NCI-H2107 treated with DMSO at 0.1 percent for 48 hours (cell line): ENCODE data around the gene GMDS.

ENCODE experiments used
- DNase-seq: peaks from one replicate; lab custom pipeline; 2025; ENCODE audit not compliant: unreplicated experiment; lab: John Stamatoyannopoulos, UW

The GMDS gene

DNA sequence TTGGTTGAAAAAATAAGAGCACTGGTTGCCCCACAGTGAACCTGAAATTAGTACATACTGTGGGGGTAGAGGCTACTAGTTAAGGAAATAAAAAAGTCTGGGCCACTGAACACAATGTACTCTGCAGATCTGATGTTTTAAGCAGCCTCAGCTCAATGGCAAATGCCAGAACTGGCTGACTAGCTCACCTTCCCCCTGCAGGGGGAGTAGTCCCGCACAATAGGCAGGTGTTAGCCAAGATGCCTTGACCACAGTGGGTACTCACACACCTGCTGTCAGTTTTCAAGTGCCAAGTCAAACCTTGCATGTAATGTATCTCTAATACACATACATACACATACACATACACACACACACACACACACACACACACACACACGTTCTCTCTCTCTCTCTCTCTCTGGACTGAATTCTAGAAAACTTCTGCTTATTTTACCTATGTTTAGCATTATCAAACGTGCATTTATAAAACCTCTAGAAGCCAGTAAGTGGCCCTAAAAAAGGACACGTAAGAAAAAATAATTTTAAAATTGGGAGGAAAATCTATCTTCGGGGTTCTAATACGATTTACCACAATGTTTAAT is 36.1 kb downstream of the GMDS start:
- DNase-seq = peak; percentile 37

DNA sequence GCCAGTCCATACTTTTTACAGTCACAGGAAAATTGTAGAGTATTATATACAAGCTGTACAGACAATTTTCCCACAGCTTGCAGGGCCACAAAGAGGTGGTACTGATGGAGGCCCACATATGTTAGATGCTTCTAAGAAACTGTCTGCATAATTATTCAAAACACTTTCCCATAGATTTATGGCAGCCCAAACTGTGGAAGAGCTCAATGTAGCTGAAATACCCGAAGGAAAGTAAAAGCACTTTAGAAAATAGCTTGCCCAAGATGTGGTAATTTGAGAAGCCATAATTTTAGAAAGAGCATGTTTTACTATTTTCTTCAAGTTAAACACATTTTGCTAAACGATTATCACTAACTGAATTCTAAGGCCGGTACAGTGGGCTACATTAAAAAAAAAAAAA is 36.9 kb downstream of the GMDS start:
- DNase-seq = no peak

DNA sequence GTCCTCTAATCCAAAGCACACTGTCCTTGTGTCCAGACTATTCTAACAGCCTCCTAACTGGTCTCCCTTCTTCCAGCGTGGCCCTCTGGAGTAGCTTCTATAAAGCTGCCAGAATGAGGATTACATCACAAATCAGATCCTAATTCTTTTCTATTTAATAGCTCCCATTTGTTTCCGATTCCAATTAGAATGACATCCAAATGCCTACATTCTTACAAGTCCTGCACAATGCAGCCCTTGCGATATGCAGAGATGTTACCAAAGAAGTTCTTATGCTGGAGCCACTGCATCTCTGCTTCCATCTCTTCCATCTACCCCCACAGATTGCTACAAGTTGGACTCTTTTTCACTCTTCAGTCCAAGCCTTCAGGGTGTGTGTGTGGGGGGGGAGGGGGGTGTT is 40.0 kb downstream of the GMDS start:
- DNase-seq = no peak

DNA sequence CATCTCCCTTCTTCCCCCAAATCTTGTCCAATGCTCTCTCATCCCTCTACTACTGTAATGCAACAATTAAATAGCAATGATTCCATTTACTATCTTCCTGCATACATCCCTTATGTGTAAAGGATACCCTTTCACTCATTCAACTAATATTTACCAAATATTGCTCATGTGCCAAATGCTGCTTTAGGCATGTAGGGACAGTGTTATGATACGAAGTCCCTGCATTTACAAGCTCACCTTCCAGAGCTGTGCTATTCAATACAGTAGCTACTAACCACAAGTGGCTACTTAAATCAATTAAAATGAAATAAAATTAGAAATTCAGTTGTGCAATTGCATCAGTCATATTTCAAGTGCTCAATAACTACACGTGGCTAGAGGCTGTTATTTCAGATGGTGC is 41.1 kb downstream of the GMDS start:
- no peak for DNase-seq

DNA sequence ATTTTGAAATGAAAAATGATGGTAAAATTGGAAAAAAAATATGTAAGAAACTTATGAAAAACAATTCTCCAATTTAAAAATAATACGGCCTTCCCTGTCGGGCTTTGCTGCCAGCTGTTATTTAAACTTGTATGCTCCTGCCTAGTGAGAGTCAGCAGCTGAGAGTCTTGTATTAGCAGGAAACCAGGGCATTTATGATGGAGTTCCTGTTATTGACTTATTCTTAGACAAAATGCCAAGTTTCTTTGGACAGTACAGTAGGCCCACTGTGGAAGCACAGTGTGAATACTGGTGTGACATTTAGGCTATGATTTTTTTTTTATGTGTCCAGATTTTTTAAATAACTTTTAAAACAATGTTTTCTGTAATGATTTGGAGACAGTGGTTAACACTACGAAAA is 42.1 kb downstream of the GMDS start:
- no peak for DNase-seq

DNA sequence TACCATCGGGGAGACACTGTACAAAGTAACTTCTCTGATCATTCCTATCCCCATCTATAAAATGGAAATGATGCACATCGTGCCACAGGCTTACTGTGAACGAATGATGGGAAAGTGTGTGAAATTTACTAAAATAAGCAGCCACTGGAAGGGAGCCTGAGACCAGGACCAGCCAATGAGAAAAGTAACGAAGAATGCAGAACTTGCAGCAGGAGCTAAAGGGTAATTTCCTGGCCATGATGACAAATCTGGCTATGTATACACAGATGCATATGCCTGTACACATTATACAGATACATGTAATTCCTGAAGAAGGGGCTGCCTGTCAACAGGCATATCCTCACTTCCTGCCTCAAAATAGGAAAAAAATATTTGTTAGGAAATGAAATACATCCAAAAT is 47.4 kb downstream of the GMDS start:
- no peak for DNase-seq

DNA sequence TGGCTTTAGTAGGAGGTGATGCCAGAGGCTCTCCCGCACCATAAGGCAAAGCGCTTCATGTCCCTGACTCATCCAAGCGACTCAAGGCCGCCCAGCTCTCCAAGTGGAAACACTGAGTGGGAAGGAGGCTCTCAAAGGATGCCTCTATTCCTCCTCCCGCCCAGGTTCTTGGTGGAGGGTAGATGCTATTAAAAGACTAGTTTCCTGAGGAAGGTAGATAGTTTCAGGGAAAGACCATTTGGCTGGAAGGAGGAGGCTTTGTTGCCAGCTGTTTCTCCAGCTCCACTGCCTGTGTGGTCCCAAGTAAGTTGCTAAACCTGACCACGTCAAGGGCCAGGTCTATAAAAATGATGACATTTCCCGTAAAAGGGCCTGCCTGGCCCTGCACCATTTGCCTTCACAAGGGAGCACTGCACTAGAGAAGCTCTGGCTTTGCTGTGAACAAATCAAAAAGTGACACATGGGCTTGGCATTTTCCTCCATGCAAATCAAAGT is 48.2 kb downstream of the GMDS start:
- DNase-seq = no peak

DNA sequence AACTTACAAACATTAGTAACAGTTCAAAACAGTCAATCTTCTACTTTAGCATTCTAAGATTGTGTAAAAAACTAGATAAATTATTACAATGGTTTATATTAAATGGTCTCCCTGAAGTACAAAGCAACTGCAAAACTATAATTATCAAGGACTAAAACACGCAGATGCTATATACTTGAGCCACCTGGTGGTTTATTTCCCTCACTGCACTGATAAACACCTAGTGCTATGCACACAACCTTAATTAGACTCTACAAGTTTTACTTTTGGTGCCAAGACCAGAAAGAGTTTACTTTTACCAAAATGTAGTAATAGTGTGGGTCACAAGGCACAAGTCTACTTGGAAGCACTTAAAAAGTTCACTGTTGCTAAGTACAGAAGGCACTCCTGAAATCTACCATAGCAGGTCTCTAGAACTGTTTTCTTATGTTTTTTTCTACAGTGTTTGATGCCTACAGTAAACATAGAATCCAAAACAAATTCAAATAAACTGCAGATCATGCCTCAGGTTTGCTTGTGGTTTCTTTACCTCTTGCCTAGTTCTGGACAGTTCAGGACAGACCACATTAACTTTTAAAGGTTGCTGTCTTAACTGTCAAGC is 49.2 kb downstream of the GMDS start:
- peak; percentile 27 for DNase-seq

DNA sequence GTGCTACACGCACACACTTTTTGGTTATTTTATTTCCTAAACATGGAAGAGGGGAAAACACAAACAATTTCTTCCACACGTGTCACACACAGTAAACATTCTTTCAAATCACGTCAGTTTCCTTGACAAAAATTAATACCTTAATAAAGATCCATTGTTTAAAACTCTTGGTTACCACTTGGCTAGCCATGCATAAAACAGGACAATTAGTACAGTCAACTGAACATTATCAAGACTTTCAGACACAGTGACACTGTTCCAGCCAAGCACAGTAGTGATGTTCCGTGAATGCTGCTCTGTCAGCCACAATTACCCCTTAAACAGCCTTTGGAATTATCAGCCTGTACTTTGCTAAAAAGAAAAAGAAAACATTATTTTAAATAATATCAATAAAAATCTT is 50.8 kb downstream of the GMDS start:
- no peak for DNase-seq

DNA sequence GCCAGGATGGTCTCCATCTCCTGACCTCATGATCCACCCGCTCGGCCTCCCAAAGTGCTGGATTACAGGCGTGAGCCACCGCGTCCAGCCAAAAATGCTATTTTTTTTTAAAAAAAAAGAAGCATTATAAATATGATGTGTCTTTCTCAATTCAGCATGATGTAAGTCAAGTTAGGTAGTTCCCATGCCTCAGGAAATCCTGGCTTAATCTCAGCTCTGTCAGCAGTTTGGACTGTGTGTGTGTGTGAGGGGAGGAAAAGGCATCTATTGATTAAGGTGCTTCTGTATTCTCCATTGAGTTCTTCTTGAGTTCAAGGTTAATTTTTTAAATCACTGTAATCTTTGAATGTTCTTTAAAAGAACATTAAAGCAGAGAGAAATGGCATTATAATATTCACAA is 51.5 kb downstream of the GMDS start:
- no peak for DNase-seq

DNA sequence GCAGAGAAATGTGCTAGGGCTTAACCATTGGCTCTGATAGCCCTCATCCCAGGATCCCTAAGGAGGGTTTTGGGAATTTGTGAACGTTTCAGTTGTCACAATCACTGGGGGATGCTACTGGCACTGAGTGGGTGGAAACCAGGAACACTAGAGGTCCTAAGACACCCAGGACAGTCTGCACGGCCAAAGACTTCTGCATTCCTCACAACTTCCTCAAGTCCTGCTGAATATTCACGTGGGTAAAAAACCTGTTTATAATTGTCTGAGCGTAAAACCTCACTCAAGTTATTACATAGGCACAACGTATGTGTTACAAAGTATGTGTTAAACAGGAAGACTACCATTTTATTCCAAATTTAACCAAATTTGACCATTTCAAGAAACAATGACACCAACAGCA is 52.4 kb downstream of the GMDS start:
- no peak for DNase-seq

DNA sequence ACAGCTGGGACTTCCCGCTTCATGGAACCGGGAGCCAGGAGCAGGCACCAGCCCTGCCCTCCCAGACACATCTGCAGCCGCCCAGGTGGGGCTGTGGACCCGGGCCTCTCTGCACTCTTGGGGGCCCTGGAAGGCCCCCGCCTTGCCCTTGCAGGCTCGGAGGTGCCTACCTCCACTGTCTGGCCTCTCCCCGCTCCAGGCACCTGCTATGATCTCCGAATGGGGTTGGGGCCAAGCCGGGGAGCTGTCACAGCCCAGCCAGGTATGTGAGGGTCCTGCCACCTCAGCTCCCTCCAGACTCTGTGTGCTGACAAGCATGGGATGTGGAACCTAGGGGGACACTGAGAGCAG is 54.0 kb downstream of the GMDS start:
- no peak for DNase-seq

DNA sequence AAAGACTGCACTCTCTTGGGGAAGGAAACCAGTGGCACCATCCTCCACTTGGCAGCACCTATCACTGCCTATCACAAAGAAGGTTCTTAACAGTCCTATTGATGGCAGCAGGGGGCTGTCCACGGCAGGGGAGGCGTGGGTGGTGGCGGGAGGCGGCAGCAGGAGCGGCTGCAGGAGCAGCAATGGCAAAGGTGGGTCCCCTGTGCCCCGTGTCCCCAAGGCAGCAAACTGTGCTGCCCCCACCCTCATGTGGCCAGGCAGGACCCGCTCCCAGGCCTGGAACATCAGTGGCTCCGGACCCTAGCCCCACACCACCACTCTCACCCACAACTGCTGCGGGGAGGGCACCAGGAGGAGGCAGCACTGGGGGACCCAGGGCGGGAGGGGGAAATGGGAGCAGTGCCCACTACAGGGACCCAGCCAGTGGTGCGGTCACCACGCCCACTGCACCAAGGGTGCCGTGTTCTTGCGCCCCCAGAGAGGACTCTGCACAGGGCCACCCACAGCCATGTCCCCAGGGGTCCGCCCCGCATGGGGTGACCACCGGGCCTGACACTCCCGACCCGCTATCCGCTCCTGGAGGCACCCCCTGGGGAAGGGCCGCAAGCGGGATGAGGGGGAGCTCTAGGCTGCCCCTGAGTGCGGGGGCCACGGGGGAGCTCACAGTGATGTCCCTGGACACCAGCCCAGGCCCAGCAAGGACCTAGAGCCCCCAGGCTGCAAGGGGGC is 54.6 kb downstream of the GMDS start:
- DNase-seq = no peak

DNA sequence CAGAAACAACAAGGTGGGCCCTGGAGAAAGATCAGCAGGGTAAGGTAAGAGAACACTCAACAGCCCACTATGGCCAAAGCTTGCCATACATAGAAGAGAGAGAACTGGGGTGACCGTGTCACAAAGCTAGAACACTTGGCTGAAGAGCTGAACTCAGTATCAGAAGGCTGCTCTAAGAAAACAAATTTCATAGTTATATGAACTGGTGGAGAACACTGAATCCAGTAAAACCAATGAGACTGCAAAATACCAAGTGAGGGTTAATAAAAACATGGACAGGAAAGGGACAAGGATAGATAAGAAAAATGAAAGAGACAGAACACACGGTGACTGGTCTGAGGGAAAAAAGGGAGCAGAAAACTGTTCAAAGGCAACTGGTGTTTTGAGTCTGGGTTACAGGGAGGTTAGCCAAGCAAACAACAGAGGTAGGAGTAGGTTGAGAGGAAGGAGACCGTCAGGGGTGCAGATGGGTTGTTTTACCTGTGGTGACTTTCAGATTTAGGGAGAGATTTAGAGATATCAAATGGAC is 56.5 kb downstream of the GMDS start:
- DNase-seq = no peak

DNA sequence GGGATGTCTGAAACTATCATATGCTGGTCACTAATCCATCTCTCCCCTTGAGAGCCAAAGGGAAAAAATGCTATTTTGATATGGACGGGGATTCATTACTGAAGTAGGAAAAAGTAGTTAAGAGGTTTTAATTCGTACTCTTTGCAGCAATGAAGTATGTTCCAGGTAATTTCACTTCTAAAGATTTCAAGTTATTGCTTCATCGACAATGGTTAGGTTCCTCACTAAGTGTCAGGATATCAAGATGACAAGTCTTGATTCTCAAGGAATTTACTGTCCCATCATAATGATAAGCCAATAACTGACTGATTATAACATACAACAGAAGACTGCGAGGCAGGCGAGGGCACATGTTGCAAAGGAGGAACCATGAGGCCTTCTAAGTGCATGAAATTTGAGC is 57.0 kb downstream of the GMDS start:
- DNase-seq = no peak

DNA sequence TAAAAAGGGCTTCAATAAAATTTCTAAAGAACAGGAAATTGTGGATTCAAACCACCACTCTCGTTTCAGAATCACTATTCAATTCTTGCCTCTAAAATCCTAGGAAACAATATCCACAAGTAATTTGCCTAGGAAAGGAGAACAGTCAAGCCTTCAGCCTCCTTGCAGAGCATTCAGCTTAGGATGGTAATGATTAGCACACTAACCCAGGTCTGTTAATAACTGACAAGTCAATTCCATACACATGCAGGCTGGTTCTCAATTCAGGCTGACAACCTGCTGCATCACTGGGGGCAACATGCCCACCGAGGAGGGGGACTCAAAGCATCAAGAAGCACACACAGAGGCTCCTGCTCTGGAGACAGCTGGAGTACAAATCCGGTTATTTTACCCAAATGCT is 57.6 kb downstream of the GMDS start:
- no peak for DNase-seq

DNA sequence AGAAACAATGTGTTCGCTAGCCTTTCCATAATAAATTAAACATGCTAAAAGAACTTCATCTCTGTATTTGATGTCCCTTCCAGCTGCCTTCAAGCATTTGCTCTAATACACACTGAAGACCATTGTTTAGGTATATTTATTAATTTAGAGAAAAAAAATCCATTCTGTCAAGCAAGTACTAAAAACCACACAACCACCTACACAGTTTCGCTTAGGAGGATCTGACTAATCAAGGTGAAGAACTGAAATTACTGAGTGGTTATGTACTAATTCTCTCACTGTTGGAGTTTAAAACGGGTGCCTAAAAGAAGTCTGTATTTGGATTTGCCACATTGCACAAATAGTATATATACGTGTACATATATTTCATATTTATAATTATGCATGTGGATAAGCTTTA is 58.9 kb downstream of the GMDS start:
- no peak for DNase-seq

DNA sequence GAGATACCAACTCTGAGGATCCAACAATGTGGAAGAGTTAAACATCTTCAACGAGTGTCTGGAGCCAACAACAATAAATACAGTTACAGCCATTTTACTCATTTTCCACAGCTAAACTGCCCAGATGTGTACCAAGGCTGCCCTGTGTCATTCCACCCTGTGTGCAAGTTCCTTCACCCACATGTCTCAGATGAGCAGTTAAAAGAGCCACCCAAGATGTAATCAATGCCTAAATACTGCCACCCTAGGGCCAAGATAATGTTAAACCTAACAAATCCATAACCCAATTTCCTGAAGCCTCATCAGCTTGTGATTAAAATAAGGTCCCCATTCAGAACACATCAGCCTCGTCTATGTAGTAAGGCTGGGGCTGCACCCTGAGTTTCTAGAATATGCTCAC is 59.9 kb downstream of the GMDS start:
- no peak for DNase-seq

DNA sequence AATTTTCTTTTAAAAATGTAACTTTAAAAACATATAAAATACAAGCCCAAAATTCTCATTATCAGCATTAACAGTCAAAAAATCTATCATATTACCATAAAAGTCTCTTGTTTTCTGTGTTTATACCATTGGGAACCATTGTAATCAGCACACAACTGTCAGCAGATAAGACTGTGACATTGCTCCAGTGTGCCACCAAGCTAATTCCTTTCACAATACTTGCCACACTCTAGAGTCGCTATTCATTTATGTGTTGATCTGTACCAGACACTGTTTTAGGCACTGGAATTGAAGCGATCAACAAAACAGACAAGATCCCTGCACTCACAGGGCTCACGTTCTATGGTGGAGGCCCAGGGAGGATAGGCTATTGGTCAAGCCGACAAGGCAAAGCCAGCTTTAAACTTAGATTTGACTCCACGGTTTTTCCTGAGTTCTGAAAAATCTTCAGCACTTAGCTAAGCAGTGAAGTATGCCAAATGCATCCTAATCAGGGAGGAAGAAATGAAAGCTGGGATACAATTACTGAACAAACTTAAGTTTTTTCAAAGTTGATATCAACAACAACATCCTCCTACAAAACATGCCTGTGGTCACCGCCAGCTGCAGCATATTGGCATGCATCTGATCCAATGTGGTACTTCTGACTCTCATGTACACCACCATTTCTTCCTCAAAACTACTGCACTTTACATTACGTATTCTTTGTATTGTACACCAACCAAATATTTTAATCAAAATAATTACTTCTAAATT is 60.5 kb downstream of the GMDS start:
- DNase-seq = no peak

DNA sequence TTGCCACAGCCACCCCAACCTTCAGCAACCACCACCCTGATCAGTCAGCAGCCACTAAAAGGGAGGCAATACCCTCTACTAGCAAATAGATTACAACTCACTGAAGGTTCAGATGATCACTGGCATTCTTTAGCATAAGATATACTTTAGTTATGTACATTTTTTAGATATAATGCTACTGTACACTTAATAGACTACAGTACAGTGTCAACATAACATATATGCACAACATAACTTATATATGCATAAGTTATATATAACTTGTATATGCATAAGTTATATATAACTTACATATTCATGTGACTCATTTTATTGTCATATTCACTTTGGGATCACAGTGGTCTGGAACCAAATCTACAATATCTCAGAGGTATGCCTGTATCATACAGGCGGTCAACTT is 61.7 kb downstream of the GMDS start:
- no peak for DNase-seq

DNA sequence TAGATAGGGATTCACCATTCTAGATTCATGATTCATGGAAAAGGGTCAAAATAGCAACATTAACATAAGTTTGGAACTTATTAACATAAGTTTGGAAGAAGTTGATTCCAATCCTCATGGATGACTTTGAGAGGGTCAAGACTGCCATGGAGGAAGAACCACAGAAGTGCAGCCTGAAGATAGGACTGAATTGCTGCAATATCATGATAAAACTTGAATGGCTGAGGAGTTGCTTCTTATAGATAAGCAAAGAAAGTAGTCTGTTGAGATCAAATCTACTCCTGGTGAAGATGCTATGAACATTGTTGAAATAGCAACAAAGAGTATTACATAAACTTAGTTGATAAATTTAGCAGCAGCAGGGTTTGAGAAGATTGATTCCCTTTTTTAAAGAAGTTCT is 62.2 kb downstream of the GMDS start:
- no peak for DNase-seq

DNA sequence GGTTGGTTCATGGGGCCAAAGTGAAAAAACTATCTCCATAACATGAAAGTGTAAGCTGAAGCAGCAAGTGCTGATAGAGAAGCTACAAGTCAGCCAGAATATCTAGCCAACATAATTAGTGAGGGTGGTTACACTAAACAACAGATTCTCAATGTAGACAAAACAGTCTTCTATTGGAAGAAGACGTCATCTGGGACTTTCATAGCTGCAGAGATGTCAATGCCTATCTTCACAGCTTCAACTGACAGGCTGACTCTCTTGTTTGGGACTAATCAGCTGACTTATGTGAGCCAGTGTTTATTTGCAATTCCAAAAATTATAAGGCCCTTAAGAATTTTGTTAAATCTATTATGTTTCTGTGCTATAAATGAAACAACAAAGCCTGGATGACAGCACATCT is 63.2 kb downstream of the GMDS start:
- DNase-seq = no peak
